GM12875 (cell line): Measurements from ENCODE around the gene PDXP.
"Not testable (repeated sequence)": the region's sequence is repeated elsewhere in the genome, so short reads cannot be mapped to it uniquely, and the experiment has no call there.

ENCODE experiments used
- H3K4me3 ChIP-seq: one replicate; pipeline ENCODE4 v1.5.1; 2011; ENCODE audit warnings: low read depth, low read length, control low read depth
- TF ChIP-seq, protein P1 (sequence below): IDR thresholded peaks from 2 replicates; pipeline ENCODE4 v1.5.1; 2011; ENCODE audit warnings: low read depth, mild to moderate bottlenecking, control low read depth, inconsistent platforms, low read length, moderate library complexity, borderline replicate concordance; ENCODE audit not compliant: insufficient read depth

Gene PDXP

DNA sequence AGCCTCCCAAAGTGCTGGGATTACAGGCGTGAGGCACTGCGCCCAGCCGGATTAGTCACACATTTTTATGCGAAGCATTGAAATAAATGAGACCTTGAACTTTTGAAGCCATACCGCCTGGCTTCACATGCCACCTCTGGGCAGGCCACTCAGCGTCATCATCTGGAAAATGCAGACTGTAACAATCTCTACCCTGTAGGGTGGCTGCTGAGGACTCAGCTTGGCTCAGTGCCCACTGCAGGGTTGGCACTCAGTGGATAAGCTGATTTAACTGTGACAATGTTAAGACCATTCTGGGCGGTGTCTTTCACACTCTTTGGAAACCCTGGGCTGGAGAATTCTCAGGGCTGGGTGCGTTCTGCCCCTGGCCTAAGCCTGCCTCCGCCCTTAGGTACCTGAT is 10.6 kb upstream of the PDXP start:
- no peak overlapping the region for H3K4me3 ChIP-seq
- TF ChIP-seq, protein P1, sequence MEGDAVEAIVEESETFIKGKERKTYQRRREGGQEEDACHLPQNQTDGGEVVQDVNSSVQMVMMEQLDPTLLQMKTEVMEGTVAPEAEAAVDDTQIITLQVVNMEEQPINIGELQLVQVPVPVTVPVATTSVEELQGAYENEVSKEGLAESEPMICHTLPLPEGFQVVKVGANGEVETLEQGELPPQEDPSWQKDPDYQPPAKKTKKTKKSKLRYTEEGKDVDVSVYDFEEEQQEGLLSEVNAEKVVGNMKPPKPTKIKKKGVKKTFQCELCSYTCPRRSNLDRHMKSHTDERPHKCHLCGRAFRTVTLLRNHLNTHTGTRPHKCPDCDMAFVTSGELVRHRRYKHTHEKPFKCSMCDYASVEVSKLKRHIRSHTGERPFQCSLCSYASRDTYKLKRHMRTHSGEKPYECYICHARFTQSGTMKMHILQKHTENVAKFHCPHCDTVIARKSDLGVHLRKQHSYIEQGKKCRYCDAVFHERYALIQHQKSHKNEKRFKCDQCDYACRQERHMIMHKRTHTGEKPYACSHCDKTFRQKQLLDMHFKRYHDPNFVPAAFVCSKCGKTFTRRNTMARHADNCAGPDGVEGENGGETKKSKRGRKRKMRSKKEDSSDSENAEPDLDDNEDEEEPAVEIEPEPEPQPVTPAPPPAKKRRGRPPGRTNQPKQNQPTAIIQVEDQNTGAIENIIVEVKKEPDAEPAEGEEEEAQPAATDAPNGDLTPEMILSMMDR, result no peak

DNA sequence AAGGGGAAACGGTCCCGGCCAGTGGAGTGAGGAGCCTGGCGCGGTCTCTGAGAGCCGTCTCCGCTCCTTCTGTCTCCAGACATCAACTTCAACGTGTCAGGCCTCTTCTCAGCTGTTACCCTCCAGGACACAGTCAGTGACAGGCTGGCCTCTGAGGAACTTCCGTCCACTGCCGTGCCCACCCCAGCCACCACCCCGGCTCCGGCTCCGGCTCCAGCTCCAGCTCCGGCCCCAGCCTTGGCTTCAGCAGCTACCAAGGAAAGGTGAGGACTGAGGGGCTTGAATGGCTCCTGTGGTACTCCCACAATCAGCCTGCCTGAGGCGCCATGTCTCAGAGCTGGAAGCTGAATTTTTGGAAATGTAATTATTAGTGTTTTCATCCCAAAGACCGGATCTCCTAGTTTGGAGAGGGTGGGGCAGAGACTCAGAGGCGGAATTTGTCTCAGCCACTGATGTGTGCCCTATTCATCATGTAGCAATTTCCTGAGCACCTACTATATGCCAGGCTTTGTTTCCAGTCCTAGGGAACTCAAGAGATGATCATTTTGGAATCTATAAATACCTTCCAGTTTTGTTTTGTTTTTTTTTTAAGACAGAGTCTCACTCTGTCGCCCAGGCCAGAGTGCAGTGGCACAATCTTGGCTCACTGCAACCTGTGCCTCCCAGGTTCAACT is 7.9 kb upstream of the PDXP start:
- TF ChIP-seq, protein P1, result no peak
- H3K4me3 ChIP-seq, result no peak overlapping the region

DNA sequence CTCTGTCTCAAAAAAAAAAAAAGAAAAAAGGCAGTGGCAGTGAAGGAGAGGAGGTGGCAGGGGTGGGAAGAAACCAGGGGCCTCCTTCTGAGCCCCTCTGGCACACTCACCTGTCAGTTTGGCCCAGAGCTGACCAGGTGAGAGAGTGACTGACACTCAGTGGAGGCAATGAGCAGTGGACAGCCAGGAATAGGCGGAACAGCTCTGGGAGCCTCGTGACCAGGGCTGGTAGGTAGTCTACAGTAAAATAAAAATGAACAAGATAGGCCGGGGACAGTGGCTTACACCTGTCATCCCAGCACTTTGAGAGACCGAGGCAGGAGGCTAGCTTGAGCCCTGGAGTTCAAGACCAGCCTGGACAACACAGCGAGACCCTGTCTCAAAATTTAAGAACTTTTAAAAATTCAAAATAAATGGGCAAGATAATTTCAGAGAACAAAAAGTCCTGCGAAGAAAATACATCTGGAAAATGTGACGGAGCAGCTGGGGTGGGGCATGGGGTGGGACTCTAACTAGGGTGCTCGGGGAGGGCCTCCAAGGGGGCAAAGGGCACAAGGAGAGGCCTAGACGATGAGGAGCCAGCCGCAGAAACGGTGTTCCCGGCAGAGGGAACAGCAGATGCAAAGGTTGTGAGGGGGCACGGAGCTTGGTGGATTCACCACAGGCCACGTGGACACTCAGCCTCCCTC is 3.8 kb upstream of the PDXP start:
- TF ChIP-seq, protein P1, result no peak
- no peak overlapping the region for H3K4me3 ChIP-seq

DNA sequence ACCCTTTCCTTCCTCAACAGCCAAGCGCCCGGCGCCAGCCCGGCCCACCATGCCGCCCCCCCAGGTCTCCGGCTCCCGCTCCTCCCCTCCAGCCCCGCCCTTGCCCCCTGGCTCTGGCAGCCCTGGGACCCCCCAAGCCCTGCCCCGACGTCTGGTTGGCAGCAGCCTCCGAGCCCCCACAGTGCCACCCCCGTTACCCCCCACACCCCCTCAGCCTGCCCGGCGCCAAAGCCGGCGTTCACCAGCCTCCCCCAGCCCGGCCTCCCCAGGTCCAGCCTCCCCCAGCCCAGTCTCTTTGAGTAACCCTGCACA is 3.3 kb upstream of the PDXP start:
- TF ChIP-seq, protein P1, result no peak
- no peak overlapping the region for H3K4me3 ChIP-seq

DNA sequence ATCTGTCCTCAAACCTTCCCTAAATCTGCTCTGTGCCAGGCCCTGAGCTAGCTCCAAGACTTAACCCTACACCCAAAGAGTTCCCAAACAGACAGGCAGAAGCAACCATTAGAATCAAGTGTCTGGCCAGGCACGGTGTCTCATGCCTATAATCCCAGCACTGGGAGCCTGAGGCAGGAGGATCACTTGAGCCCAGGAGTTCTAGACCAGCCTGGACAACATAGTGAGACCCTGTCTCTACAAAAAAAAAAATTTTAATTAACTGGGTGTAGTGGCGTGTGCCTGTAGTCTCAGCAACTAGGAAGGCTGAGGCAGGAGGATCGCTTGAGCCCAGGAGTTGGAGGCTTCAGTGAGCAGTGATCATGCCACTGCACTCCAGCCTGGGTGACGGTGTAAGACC is 1.9 kb upstream of the PDXP start:
- not testable (repeated sequence) for H3K4me3 ChIP-seq

DNA sequence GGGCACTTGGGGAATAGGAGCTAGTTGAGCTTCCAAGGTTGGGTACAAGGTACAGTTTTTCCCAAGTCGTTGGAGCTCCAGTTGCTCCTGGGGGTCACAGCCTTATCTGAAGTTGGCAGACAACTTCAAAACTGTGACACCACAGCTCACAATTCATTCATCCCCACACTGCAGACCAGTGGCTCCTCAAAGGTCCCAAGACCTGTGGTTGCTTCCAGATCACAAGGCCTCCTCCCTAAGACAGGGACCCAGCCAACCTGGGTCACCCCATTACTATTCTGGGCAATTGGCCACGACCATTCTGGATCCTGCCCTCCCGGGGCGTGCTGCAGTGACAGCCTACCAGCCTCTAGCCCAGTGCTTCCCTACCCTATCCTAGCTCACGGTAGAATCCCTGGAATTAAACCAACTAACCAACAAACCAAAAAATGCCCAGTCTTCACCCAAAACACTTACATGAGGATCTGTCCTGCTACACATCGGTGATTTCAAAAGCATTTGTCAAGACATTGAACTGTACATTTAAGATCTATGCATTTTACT is 862 bp upstream of the PDXP start:
- H3K4me3 ChIP-seq, result peak overlapping the region; percentile 12
- TF ChIP-seq, protein P1, result no peak

DNA sequence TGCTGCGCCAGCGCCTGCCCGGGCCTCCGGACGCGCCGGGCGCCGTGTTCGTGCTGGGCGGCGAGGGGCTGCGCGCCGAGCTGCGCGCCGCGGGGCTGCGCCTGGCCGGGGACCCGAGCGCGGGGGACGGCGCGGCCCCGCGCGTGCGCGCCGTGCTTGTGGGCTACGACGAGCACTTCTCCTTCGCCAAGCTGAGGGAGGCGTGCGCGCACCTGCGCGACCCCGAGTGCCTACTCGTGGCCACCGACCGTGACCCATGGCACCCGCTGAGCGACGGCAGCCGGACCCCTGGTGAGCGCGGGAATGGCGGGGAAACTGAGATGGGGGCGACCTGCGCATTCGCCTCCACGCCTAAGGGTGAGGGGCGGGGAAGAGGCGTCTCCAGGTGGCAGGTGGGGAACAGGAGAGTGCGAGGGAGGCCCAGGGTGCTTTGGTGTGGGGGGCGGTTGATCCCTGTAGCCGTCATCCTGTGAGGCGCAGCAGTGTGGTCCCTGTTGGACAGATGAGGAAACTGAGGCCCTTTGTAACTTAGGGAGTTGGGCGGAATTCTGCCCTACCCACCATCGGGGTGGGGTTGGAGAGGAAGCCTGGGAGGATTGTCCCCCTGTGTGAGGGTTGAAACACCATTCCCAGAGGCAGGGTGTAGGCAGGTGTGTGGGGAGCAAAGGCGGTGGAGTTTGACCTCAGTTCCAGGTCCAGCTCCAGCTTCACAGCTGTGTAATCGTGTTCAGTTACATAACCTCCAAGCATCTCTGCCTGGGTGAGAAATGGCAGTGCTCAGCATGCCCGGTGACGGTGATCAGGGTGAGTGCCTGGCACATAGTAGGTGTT is 758 bp downstream of the PDXP start:
- TF ChIP-seq, protein P1, result no peak
- H3K4me3 ChIP-seq, result peak overlapping the region; percentile 66
